A204.1 (cell line): ENCODE results near the gene FNDC3B.

ENCODE experiments used
- FAIRE-seq: peaks from 2 replicates; lab custom pipeline; 2012; peaks lifted over from hg19 to GRCh38; lab: Jason Lieb, UNC

FNDC3B gene

DNA sequence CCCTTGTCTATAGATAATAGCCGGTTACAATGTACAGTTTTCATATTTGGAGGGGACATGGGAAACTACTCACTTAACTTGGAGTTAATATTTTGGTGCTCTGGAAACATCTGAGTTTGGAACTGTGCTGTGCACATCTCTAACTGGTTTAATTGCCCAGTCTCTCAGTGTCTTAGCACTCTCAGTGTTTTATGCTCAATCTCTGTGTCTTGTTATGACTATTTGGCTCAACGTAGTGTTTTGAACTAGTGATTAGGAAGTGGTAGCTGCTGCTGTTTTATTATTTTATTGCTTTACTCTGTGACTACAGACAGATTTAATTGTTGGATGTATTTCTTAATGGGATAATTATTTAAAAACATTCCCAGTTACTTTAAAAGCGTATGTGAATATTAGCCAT is 17.0 kb downstream of the FNDC3B start:
- FAIRE-seq: no peak

DNA sequence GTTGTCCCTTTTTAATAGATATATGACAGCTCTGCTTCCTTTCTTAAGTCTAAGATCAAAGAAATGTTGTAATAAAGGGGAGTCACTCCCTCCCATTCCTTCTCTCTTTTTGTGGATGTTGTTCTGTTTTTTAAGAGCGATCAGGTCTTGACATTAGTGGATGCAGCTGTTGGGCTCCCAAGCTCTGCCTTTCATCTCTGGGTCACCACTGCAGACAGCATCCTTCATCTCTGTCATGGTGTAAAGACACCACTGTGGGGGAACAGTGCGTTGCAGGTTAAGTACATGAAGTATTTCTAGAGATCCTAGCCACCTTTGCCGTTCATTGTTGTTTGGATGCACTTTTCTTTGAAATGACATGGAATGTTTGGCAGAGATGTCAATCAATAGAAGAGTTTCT is 17.7 kb downstream of the FNDC3B start:
- FAIRE-seq: no peak

DNA sequence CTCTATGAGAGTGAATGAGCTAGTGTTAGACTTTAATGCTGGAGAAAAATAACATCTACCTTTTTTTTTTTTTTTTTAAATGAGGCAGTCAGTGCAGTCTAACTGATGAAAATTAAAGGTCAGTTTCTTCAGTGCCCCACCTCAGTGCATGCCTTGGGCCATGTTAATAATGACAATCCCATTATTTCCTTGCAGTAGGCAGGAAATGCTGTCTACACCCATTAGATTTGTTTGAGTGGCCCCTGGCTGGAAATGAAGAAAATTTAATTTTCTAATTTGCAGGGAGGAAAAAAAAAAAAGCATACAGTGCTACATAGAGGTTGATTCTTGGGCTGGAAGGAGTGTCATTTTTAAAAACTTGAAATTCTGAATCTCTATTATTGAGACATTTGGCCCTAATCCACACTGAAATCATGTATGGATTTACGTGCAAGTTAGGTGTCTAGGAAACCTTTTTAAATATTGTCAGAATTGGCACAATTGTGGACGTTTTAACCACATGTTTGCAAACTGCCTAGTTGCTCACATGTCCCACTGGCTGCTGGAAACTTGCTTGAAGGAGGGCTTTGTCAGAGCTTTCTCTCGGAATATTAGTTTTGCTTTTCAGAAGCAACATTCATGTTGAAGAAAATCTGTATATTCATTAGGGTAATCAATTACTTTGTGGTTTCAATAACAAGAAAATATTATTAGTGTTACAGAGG is 18.4 kb downstream of the FNDC3B start:
- FAIRE-seq: no peak

DNA sequence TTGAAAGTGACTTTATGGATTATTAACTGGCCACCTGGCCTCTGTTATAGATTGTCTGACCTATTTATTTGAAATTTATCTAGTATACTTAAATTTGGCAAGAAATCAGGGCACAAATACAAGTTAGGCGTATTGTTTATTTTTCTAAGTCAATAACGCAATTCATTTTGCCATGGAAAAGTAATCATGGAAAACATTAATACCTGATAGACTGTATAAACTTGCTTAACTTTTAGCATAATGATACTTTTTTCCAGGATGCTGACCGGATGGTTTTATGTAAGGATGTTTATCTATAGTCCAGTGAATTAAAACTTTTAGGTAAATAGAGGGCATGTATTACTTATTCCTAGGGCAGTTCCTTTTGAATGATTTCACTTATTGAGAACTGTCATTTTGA is 20.2 kb downstream of the FNDC3B start:
- no peak for FAIRE-seq

DNA sequence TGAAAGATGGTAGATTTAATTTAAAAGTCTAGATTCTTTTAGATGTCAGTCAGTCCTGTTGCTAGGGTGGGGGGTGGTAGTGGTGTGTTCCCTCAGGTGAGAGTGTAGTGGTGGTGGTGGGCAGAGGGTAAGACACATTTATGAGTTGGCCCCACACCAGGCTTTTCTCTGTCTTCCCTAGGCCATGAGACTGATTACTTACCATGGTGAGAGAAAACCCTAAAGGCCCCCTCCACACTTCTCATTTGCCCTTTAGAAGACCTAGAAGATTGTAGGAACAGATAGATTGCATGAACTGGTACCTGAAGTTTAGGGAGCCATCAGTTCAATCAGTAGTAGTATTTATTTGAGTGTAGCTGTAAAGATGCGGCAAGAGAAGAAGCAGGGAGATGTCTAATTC is 20.9 kb downstream of the FNDC3B start:
- no peak for FAIRE-seq

DNA sequence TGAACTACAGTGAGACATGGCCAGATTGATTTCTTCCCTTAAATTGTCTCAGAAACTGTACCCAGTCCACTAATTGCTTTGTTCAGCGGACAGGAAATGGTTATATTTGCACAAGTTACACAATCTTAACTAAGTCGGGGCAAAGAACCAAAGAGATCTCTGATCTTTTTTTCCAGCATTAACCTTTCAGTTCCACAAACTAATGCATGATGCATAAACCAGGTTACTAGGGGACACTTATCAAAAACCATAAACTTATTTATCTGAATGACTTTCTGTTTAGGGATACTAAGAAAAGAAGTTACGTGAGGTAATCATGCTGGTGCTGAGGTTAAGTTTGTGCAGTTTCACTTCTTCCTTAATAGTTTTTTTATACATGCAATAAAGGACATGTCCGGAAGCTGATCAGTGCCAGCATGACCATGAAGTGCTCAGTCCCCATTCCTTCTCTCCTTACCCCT is 22.4 kb downstream of the FNDC3B start:
- FAIRE-seq: no peak

DNA sequence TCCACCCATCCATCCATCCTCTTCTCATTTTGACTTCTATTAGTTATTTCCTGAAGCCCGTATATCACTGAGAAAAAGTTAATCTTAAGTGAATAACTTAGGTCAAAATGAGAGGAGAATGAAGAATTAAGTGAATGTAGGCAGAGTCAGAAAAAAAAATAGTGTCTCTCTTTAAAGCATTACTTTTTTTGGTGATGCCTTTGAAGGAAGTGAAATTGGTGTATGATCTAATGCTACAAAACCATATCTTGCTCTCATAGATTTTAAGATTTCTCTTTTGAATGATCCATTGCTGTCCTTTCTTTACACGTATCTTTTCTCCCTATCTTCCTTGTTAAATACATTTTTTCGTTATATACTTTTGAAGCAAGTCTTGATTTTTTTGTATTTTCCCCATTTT is 23.4 kb downstream of the FNDC3B start:
- no peak for FAIRE-seq

DNA sequence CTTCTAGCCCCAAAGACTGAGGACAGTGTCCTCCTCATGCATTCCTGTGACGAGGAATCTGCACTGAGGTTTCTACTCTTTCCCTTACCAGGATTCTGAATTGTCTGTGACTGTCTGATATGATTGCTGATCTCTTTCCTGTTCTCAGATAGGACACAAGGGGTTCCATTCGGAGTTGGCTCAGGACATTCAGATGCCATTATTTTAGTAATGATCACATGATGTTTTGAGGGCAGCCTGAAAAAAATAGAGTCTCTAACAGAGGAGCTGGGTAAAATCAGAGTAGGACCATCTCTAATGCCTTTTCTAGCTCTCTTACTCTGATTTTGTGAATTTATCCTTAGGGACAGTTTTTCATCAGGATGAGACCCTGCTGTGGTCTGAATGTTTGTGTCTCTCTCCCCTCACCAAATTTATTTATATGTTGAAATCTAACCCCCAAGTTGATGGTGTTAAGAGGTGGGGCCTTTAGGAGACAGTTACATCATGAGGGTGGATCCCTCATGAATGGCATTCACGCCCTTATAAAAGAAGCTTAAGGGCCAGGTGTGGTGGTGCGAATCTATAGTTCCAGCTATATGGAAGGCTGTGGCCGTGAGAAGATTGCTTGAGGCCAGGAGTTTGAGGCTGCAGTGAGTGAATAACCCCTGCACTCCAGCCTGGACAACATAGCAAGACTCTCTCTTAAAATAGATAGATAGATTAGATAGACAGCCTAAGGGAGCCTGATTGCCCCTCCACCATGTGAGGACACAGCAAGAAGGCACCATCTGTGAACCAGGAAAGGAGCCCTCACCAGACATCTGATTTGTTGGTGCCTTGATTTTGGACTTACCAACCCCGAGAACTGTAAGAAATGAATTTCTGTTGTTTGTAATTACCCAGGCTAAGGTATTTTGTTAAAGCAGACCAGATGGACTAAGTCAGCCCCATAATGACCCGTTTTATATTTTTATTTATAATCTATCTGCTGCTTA is 24.4 kb downstream of the FNDC3B start:
- FAIRE-seq: no peak

DNA sequence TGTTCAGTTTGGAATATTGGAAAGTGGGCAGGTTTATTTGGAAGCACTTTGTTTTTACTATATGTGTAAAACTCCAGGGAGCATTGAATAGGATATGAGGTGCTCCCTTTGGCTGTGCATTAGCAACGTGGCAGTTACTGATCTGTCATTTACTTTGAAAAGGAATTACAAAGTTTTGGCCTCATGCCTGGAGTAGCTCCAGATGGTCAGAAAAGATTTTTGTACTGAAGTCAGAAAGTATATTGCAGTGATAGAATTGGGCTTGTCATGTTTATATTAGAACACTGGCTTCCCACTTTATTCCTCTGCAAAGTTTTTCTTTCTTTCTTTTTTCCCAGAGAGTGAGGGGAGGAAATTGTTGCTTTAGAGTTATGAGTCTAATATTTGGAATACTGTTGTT is 26.1 kb downstream of the FNDC3B start:
- no peak for FAIRE-seq

DNA sequence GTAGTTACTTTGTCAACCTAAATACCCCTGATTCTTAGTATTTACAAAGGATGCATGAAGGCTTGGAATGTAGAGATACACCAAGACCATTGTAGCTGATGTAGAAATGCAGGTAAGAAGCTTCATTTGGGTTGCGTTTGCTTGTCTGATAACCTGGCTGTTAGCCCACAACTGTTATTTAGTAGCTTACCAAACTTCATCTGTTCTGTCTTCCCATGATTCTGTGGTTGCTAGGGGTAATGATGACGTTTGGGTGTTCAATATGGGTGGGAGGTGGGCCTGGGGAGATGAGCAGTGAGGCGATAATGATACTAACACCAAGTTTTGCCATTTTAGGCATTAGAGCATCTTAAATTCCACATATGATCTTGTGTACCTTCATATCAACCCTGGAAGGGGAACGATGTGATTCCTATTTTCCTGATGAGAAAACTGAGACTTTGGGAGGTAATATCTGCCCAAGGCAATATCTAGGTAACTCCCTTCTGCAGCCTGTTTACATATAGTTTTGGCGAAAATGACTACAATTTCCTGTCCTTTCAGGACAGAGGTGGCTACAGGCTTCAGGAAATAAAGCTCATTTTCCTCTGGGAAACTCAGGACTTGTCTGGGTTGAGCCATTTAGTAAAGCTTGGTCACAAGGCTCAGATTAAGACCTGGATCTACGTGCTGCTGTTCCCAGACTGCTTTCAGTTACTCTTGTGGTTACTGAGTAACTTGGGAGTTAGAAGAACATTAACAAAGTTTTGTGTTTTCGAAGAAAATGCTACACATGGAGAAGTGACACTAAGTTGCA is 26.8 kb downstream of the FNDC3B start:
- FAIRE-seq: no peak

DNA sequence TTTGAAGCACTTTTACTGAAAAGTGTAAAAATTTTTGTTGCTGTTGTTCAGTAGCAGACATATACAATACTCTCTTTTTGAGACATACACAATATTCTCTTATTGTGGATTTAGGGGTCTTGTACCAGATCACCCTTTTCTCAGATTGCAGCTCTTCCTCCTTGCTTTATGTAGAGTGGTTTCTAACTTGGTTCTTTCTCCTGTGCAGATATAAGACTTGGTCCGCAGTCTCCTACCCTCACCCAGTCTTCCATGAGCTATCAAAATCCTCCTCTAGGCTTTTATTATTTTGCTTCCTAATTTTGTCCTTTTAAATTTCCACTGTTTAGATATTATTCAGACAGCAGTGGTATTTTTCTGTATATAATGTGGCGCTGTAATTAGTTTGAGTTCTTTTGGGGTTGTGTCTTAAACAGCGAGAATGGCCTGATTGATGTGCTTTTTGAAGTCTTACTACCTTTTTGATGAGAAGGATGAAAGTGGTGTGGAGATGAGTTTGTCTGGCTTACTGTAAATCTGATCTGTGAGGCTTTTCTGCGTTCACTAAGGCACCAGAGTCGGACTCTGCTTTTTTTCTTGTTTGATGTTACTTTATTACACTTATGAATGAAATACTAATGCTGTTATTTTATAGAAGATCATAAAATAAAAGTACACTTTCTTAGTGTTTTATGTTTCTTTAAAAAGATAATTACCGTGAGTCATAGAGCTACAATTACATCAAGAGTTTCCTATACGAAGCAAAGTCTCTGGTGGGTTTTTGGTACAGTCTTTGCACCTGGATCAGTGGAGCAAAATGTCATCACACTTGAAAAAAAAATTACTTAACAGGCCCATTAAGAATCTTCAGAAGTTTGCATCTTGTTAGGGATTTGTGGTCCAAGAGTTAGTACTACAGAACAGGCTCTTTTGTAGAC is 27.8 kb downstream of the FNDC3B start:
- no peak for FAIRE-seq

DNA sequence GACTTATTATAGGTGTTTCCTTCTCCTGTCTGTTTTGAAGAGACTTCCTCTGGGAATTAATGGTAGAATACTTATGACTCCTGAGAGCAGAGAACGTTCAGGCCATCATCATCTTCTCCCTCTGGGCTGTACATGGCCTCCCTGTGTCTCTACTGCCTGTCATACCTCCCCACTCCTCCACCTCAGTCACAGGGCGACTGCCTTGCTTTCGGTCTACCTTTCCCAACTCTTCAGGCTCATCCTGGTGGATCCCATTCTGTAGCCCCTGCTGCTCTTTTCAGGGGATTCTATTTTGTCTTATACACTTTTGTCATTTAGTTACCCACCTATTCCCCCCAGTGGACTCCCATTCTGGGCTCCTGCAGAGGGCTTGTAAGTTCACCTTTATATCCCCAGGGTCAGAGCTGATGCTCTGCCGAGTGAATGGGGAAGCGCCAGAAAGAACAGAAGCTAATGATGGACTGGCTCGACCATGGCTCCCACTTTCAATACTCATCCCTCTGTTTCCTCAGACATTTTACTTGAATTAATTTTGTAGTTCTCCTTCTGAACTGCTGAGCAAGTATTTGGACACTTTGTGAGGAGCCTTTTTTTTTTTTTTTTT is 28.6 kb downstream of the FNDC3B start:
- no peak for FAIRE-seq

DNA sequence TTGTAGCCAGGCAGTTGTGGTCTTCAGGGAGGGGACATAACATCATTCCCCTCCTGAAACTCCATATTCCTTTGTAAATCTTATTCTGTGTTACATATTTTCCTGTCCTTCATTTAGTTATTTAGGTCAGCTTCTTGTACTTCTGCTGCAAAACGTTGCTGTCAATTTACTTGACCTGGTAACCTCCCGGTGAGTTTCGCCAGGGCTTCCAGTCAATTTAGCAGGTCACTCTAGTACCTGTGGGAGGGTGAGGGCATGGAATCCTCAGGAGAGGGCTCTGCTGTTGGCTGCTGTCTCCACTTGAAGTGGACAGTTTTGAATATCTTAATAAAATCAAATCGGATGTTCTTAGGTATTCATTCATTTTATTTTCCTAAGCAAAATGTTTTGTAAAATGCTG is 29.6 kb downstream of the FNDC3B start:
- no peak for FAIRE-seq

DNA sequence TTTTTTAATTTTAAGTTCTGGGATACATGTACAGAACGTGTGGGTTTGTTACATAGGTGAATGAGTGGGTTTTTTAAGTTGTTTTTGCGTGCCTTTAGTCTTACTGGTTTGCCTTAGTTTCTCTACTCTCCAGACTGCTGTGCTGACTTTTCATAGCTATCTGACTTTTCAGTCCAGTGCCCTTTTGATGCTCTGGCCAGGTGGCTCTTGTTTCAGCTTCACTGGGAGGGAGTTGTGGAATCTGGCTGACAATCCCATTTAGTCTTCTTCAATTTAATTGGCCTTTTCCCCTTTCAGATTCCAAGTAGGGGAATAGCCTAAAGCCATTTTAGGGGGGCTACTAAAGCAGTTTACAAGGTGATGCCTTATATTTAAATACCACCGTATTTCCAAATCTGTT is 30.1 kb downstream of the FNDC3B start:
- no peak for FAIRE-seq

DNA sequence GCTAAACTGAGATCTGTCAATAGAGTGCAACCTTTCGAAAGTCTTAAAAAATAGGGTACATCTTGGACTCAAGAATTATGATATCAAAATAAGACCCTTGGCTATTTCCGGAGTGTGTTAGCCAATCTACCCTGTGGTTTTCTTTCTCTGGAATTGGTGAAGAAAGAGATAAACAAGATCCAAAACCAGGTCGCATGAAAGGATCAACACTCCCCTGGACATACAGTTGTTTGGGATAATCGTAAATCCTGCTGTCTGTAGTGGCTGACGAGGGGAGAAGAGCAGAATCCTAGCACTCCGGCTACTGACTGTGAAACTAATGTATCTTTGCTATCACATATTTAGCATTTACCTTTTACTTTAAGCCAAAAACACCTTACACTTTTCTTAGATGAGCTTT is 30.9 kb downstream of the FNDC3B start:
- FAIRE-seq: no peak

DNA sequence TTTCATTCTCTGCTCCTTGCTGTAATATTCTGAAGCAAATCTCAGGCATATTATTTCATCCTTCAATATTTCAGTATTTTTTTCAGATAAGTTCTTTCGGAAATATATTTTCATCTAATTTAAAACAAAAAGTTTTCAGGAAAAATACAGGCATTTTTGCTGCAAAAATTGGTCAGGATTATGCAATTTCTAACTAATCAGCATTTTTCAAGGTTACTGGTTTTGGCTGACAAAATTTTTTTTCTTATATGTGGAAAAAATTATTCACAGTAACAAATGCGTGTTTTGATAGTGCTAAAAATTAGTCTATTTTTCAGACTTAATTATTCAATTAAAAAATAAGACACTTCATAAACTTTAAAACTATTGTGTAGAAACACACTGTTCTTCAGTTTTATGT is 31.4 kb downstream of the FNDC3B start:
- FAIRE-seq: no peak

DNA sequence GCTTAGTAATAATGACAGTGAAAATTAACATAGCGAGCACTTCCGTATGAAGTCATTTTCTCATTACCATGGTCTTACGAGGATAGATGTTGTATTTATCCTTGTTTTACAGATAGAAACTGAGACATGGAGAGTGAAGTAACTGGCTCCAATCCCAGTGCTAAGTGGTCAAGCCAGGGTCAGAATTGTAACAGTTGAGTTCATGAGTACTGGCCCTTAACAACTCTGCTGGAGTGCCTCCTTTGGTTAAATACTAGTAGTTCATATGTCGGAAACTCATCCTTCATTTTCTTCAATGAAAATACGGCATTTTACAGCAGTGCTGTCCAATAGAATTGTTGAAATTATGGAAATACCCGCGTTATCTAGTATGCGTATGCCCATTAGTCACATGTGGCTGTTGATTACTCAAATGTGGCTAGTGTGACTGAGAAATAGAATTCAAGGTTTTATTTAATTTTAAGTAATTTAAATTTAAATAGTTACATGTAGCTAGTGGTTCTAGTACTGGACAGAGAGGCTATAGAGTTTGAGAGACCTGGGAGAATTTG is 32.5 kb downstream of the FNDC3B start:
- no peak for FAIRE-seq

DNA sequence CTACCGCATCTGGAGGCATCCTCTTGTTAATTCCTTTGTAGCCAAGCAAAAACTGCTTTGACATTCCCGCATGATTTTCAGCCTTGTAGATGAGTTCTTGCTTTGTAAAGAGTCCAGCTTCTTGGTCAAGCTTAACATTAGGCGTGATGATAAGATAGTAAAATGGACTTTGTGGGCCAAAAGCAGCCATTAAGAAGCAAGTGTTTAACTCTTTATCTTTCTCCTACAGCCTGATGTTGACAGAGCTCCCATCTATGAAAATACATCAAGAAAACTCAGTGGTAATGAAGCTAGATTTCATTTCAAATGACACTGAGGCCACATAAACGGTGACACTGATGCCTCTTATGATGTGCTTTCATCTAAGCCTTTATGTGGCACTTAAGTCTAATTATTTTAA is 33.2 kb downstream of the FNDC3B start:
- no peak for FAIRE-seq

DNA sequence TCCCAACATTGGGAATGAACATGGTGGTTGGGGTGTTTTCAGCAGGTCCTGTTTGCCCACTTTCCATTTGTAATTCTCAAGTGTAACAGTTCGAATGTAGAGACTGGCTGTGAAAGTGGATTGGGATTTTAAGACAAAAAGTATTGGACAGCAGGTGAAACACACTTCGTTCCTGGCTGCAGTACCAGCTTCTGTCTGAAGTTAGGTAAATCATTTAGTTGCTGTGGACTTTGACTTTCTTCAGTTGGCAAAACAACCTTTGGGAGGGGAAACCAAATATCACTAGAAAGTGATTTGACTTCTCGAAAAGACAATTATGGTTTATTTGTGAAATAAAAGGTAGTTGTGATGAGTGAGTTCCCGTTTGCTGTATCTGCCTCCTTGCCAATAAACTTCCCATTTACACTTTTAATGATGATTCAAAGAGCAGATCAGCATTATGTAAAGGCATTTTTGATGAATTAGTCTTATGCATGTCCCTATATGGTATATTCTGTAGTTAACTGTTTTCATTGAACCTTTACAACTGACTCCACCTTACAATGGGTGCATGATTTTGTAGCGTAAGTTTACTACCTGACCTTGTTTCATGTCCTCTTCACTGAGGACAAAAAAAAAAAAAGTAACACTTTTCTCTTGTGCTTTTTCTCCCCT is 34.0 kb downstream of the FNDC3B start:
- FAIRE-seq: no peak

DNA sequence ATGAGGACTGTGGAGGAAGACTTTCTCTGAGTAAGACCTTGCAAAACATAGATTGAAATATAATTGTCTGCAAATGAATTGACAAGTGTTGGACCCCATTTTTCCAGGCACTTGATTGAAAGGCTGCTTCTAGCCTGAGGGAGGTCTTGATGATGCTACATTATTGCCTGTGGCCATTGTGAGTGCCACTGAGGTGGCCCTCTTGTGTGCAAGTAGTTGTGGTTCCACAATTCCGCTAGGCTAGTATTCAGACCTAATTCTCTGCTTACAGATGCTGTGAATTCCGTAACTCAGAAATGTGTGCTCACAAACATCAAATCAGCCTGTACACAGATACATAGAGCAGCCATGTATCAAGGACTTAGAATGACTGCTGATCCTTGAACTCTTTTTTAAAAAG is 34.7 kb downstream of the FNDC3B start:
- no peak for FAIRE-seq
